Right lobe of liver (tissue), 6 donors: Measurements from ENCODE around the gene KIF6. TPM values are rescaled to one million over a fixed set of nuclear protein-coding genes. Genes with fewer than 3 reads are reported as not detected.

Experiments
- ATAC-seq, 4 donors: fragments of 200-7000 bp; cut with Tn5 transposase; one replicate each; pipeline ENCODE4 v1.9.1; 2020; ENCODE audit warnings: mild to moderate bottlenecking in 4 of 4, moderate library complexity in 4 of 4
- DNase-seq, 3 donors: peaks; one replicate each; pipeline ENCODE4 v3.0.0-alpha.2; 2020
- H3K27ac ChIP-seq, 3 donors: fragments of 200-600 bp; one replicate each; pipeline ENCODE4 v1.8.0; 2022
- H3K27me3 ChIP-seq, 2 donors: fragments of 200-600 bp; one replicate each; pipeline ENCODE4 v1.8.0; 2022
- H3K36me3 ChIP-seq, 4 donors: fragments of 200-600 bp; sonication (generic) in 1 of 4; one replicate each; pipeline versions ENCODE4 v1.5.1 to v1.8.0; 2017 to 2022; ENCODE audit warnings: control low read depth in 1 of 4
- H3K4me1 ChIP-seq, 4 donors: fragments of 200-600 bp; sonication (generic) in 1 of 4; one replicate each; pipeline versions ENCODE4 v1.5.1 to v1.8.0; 2017 to 2022; ENCODE audit warnings: control low read depth in 1 of 4
- H3K4me3 ChIP-seq, 3 donors: fragments of 200-600 bp; one replicate each; pipeline ENCODE4 v1.8.0; 2022
- H3K9me3 ChIP-seq, 4 donors: fragments of 200-600 bp; sonication (generic) in 1 of 4; one replicate each; pipeline versions ENCODE4 v1.5.1 to v1.8.0; 2017 to 2022; ENCODE audit warnings: control low read depth in 1 of 4
- POLR2A ChIP-seq: fragments of 450-650 bp; IDR thresholded peaks from one replicate; pipeline ENCODE4 v1.6.1; 2017; ENCODE audit warnings: antibody characterized with exemption, mild to moderate bottlenecking
- WGBS: methylation state at CpG from one replicate; pipeline ENCODE4 v1.1.6; 2018; ENCODE audit warnings: low coverage, low lambda C conversion rate; ENCODE audit not compliant: insufficient coverage; ENCODE audit errors: missing lambda C conversion rate; 5-methylcytosine and 5-hydroxymethylcytosine counted together
- intact Hi-C, 2 donors: fragments of 100-400 bp; cut with DNase I; formaldehyde crosslinking; loops; one replicate each; pipeline versions ENCODE4 v1.11.2 to v1.14.1; 2022
- total RNA-seq, 6 experiments: library from RNA; depleted of rRNA in 2 of 6; stranded (reverse); fragments of >200 nt in 2 of 6; fragmentation: NEBNext Ultra II Directional in 3 of 6; extraction: Animal tissue kit (Norgen Biotek cat#: 25700) in 3 of 6; gene quantifications; one replicate each; pipeline versions ENCODE4 v1.1.0 to v1.2.4, GENCODE V29; 2016 to 2023
- TF ChIP-seq, protein P1 (sequence below), 4 donors: fragments of 200-600 bp in 3 of 4; fragments of 450-650 bp in 1 of 4; IDR thresholded peaks; one replicate each; pipeline versions ENCODE4 v1.5.1 to v1.8.0; 2016 to 2022; ENCODE audit warnings: antibody characterized with exemption in 4 of 4, mild to moderate bottlenecking in 2 of 4
- donor health status: DM: no; HTN: yes; CAD: no.
- donor health status: DM: no; HTN: no; CAD: no.
- donor health status: DM: no; HTN: no; CAD: no.
- donor health status: DM: no; HTN: yes; CAD: no.
- donor health status: DM: no; HTN: yes; CAD: no.

The KIF6 gene
- total RNA-seq, 6 experiments from 2014 or later: 0.18 to 0.83 (median 0.37) TPM; not detected in 2

DNA sequence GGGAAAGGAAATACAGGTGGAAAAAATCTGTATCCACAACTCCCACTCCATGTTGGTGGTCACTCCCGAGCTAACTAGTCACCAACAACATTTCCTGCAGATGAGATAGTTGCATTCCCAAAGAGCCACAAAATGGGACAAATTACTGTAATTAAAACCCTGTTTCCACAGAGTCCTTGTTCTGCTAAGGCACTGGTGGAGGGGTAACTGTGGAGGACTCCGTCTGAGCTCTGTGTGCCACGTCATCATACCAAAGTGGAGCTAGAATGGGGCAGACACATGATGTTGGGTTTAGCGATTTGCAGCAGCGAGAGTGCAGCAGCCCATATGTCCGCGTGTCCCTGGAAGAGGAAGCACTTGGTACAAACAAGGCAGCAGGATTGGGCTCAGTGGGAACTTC is 230.2 kb downstream of the KIF6 start:
- TF ChIP-seq, protein P1, sequence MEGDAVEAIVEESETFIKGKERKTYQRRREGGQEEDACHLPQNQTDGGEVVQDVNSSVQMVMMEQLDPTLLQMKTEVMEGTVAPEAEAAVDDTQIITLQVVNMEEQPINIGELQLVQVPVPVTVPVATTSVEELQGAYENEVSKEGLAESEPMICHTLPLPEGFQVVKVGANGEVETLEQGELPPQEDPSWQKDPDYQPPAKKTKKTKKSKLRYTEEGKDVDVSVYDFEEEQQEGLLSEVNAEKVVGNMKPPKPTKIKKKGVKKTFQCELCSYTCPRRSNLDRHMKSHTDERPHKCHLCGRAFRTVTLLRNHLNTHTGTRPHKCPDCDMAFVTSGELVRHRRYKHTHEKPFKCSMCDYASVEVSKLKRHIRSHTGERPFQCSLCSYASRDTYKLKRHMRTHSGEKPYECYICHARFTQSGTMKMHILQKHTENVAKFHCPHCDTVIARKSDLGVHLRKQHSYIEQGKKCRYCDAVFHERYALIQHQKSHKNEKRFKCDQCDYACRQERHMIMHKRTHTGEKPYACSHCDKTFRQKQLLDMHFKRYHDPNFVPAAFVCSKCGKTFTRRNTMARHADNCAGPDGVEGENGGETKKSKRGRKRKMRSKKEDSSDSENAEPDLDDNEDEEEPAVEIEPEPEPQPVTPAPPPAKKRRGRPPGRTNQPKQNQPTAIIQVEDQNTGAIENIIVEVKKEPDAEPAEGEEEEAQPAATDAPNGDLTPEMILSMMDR (IDR thresholded peaks at IDR 0.05): no peak
- TF ChIP-seq POLR2A: no peak
- no peak for DNase-seq
- no peak overlapping the region for H3K27ac ChIP-seq

DNA sequence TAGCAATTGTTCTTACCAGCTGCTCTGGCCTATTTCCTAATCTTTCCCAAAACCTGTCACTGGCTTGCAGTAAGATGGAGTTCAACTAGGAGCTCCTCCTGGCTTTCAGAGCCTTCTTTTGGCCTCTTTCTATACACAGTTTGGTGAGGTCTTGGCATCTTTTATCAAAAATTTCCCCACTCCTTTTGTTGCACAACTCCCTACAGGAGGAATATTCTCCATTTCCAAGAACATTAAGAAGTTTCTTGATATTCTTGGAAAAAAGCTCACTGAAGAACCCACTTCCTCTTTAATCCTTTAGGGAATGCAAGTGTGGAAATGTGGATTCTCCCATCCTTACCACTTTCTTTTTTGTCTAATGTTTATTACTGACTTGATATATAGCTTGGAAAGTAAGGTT is 231.4 kb downstream of the KIF6 start:
- Histone ChIP-seq H3K36me3 (no peaks in the 10 kb centered on the region), H3K4me3 (no peak overlapping the region), H3K4me1 (peaks cover 0 to 9% (median 4%) of the 10 kb centered on the region in 4 donors), H3K27me3 (no peaks in the 10 kb centered on the region), H3K27ac (no peak overlapping the region), H3K9me3 (no peaks in the 10 kb centered on the region)
- intact Hi-C loops: no loop called here
- DNase-seq (no peak), ATAC-seq (no peak)
- TF ChIP-seq, protein P1 (IDR thresholded peaks at IDR 0.05): no peak
- no peak for TF ChIP-seq POLR2A

More for the DNA sequence above, 230.2 kb downstream of the KIF6 start:
- Histone ChIP-seq H3K4me3 (no peak overlapping the region), H3K27me3 (no peaks in the 10 kb centered on the region), H3K9me3 (no peaks in the 10 kb centered on the region), H3K36me3 (no peaks in the 10 kb centered on the region), H3K4me1 (peaks cover 0 to 9% (median 4%) of the 10 kb centered on the region in 4 donors)
- WGBS: 78% methylated on average over 3 of the region's 7 CpGs
- intact Hi-C loops: no loop called here
- no peak for ATAC-seq

DNA sequence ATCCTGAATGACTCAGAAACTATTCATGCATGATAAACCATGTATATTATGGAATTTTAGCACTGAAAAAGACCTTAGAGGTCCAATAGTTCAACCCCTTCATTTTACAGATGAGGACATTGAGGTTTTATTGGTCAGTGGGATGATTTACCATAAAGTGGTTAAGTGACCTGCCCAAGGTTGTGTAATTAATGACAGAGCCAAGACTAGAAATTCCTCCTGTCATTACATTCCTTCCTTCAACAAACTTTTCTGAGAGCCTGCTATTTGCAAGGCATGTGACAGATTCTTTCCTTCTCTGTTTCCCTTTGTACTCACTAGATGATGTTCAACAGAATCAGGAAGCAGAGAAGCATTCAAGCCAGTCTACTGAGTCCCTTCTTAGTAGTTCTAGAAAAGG is 232.0 kb downstream of the KIF6 start:
- Histone ChIP-seq H3K4me1 (peaks cover 0 to 9% (median 4%) of the 10 kb centered on the region in 4 donors), H3K4me3 (no peak overlapping the region), H3K9me3 (no peaks in the 10 kb centered on the region), H3K27me3 (no peaks in the 10 kb centered on the region), H3K27ac (no peak overlapping the region), H3K36me3 (no peaks in the 10 kb centered on the region)
- no peak for ATAC-seq
- DNase-seq: no peak
- TF ChIP-seq, protein P1 (IDR thresholded peaks at IDR 0.05): no peak
- no peak for TF ChIP-seq POLR2A
- intact Hi-C loops: no loop called here

DNA sequence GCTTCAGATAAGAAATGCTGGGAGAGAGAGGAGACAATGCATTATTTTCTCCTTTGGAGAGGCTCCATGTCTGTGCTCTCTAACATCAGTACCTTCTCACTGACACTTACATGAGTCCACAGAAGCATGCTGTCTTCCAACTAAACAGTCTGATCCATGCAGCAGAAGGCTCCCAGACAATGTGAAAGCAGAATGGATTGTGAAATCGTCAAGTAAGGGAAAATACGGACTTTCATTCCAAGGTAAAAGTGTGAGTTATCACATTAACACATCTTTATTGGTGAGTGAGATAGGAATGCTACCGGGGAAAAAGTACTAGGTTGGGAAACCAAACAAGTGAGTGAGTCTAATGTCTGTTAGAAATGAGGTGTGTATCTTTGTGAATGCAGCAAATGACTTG is 235.1 kb downstream of the KIF6 start:
- no peaks in the 10 kb centered on the region for H3K36me3 ChIP-seq
- ATAC-seq (no peak), DNase-seq (no peak)
- intact Hi-C loops: no loop called here
- no peaks in the 10 kb centered on the region for H3K27me3 ChIP-seq
- TF ChIP-seq POLR2A: no peak
- TF ChIP-seq, protein P1 (IDR thresholded peaks at IDR 0.05): no peak
- H3K4me1 ChIP-seq: peaks cover 0 to 13% (median 0%) of the 10 kb centered on the region in 4 donors
- WGBS: 38% methylated on average over 3 of the region's 3 CpGs
- H3K27ac ChIP-seq: no peak overlapping the region
- H3K9me3 ChIP-seq: no peaks in the 10 kb centered on the region
- no peak overlapping the region for H3K4me3 ChIP-seq

DNA sequence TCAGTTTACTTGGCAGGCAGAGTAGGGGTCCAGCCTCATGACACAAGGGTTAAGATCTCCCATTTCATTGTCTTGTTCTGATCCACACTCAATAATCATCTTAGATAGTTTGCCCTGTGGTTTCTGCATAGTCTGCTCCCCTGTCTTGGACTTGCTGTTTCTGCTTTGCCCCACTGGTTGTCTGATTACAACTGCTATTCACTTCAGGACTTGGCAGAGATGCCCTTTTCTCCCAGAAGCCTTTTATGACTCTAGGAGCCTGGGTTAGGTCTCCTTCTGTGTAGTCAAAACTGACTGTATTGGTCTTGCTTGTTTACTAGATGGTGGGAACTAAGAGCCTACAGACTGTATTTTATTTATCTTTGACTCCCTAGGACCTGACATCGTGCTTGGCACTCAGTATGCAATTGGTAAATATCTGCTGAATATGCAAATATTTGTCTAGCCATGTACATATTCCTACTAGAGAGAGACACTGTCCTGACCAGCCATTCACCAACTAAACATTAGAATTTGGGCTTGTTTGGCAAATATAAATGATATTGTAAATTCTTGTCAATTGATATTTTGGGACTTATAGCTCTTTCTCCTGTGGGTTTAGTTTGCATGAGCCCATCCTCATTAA is 236.8 kb downstream of the KIF6 start:
- Histone ChIP-seq H3K27ac (no peak overlapping the region), H3K27me3 (no peaks in the 10 kb centered on the region), H3K9me3 (no peaks in the 10 kb centered on the region), H3K36me3 (no peaks in the 10 kb centered on the region), H3K4me3 (no peak overlapping the region), H3K4me1 (peaks cover 0 to 13% (median 0%) of the 10 kb centered on the region in 4 donors)
- WGBS: 44% methylated on average over 1 of the region's 1 CpG
- DNase-seq: no peak
- intact Hi-C loops: no loop called here
- no peak for ATAC-seq
- no peak for TF ChIP-seq POLR2A
- TF ChIP-seq, protein P1 (IDR thresholded peaks at IDR 0.05): no peak
